Activated CD8-positive, alpha-beta memory T cell treated with anti-CD3 and anti-CD28 coated beads, Interleukin-2, amount 50 U/mL, for 24 hours (primary cell): ENCODE results near the gene BICDL1.

Experiments
- DNase-seq: peaks from one replicate; pipeline ENCODE4 v3.0.0-alpha.2; 2020; ENCODE audit errors: extremely low read depth

BICDL1 gene

DNA sequence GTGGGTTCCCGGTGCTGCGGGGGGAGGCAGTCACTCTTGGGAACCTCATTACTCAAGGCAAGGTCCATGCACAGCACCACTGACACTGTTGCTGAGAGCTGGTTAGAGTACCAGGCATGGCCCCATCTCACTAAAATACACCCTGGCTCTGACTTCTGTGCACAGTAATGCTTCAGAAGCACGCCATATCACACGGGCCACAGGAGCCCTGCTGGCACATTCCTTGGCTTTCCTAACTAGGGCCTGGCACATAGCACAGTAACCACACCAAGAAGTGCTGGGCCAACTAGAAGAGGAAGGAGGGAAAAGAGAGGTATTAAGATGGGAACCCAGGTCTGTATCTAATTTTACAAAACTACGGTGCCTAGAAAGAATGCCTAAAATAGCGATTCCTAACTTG is 141.0 kb downstream of the BICDL1 start:
- no peak for DNase-seq

DNA sequence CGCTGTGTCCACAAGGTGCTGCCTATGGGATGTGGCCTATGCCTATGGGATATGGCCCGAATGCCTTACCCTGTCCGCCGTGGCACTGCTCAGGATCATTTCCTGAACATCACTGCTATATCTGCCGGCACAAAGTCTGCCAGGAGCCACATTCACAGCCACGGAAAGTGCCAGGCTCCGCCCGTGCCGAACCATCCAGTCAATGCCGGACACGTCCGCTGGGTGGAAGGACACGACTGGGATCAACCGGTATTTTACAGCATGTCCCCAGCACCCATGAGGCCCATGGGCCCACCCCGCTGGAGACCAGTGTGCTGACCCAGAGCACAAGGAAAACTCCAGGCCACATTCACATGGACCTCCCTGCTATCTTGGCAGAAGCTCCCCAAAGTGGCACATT is 142.1 kb downstream of the BICDL1 start:
- no peak for DNase-seq

DNA sequence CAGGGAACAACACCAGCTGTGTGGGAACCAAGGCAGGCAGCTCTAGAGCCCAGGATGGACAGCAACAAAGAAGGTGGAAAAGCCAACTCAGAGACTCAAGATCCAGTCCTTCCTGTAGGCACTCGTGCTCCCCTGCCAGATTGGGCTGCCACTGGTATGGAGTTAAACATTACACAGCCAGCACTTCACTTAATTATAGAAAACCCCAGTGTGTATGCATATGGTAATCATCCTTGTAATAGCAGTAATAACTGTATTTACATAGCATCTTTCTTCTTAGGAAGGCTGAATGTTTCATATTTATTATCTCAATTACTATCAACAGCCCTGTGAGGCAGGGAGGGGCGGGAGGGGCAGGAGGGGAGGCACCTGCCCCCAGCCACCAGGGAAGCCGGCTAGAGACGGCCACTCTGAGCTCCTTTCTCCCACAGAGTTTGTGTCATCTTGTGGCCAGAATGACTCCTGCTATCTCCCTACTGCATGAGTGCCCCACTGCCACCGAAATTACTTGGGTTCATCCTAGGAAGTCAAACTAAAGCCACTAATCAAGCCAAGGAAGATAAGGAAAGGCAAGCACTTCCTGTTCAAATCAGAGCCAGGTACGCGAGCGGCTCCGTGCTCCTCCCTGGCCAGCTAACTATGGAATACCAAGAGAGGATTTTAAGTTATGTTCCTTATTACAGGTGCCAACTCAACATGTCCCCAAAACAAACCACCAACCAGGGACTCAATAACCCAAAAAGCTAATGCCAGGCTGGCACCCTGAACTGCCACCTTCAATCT is 143.2 kb downstream of the BICDL1 start:
- no peak for DNase-seq

DNA sequence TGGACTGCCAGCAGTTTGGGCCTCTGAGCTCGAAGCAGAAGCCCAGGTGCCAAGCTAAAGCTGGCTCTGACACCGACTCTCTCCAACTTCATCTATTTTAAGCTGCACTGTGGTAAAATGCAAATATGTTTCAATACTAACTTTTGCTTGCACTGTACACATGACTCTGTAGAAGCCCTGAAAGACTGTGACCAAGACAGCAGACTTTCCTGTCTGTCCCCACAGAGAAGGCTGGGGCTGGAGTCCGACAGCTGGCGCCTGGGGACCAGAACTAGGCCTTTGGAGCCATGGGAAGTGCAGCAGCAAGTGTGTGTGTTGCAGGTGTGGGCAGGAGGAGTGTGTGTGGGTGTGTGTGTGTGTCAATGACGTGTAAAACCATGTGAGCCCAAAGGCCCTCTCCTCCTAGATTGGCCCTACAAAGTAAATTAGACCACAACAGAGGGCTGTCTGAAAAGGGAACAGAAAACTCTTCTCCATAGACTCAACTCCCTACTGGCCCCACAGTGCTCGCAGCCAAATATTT is 143.9 kb downstream of the BICDL1 start:
- DNase-seq, result no peak

DNA sequence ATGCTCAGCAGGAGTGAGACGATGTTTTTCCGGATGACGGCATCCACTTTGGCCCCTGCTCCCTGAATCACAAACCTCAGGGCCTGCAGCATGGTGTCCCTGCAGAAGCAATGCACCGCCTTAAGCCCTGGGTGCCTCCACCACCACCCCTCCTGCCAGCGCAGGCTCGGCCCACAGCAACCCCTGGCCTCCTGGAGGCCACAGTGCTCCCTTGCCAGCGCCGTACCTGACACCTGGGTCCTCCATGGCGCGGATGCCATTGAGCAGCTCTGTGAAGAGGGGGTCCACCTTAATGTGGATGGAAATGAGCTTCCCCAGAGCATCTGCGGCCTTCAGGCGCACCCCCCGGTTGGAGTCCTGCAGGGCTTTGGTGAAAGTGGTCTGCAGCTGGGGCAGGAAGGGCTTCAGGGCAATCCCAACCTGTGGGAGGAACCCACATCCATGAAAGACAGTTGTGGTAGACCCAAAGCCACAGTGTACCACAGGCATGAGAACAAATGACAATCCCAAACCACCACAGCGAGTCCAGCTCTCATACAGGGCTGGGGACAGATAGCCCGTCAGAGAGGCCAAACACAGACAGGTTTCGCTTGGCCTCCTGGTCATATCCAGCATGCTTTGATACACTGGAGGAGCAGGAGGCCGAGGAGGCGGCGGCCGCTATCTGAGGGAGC is 145.4 kb downstream of the BICDL1 start:
- no peak for DNase-seq

DNA sequence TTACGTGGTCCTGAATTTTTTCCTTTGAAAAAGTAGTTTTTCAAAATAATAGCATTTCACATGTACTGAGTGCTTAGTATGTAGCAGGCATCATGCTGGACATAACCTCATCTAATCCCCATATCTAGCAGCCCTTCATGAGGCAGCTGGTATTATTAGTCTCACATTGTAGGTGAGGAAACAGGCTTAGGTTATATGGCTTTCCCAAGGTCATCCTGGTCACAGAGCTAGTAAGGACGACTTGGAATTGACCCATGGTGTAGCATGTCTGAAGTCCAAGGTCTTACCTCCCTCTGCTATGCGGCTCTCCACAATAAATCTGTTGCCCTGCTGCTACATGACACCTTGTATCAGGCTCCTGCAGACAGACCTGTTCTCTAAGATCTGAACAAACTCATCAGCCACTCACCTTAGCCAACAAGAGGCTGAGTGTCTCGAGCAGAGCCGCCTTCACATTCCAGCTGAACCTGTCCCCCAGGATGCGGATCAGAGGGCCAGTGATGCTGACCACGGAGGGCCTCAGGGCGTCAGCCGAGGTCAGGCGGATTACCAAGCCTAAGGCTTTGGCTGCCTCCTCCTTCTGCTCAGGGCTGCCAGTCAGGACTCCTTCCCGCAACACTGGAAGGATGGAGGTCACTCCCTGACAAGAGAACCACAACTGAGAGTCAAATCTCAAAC is 147.2 kb downstream of the BICDL1 start:
- no peak for DNase-seq

DNA sequence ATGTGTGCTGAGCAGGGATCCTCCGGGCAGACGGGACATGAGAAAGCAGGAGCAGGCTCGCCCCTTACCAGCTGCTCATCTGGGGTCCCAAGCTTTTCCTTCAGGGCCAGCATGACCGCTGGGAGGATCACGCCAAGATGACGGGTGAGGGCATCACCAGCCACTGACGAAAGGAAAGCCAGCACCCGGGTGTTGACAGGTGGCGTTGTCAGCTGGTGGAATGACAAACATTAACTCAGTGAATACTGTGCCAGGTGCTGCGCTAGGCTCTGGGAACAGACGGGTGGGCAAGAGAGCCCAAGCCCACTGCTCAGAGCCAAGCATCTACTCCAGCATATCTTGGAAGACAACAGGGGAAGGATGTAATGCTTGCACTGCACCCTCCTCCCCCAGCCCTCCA is 148.8 kb downstream of the BICDL1 start:
- DNase-seq, result no peak

DNA sequence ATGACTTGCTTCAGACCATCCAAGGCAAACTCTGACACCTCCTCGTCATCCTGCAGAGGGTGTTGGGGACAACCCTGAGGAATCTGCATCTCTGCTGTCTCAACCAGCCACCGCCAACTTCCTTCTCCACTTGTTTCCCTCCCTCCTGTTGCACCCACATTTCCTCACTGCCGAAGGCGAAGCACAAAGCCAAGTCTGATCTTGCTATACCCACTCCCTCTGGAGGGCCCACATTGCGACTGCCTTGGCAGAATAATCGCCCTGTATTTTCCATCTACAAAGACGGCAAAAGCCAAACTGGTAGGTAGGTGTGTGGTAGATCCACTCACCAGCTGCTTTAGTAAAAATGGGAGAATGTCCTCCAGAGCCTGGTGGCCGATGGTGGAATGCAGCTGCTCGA is 149.3 kb downstream of the BICDL1 start:
- no peak for DNase-seq

DNA sequence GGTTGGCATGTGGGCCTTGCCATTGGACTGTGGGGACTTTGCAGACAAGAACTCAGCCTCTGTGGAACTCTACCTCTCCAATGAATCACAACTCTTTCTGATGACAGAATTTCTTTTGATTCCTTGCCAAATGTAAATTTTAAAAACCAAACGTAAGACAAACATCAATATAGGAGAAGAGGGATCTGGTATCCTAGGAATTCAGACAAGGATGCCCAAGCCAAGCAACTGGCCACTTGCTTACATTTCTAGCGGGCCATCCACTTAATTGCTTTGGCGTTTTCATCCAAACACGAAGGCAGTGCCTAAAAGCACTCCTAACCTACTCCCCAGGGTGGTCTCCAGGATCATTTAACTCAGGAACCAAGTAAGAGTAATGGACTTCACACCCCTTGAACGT is 150.9 kb downstream of the BICDL1 start:
- DNase-seq, result no peak

DNA sequence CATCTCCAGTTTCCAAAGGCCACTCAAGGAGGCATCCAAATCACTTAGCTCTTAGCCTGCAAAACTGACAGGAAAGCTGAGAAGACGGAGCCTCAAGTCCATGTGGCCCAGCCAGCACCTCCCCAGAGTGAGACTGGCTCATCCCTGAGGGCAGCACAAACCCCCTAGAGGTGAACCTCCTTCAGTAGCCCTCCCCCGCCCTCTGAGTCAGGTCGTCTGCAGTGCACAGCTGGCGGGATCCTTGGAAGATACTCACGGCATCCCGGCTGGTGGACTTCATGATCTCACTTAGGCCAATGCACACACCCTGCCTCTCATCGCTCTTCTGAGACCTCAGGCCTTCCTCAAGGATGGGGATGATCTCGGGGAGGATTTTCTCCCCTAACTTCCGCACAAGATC is 151.6 kb downstream of the BICDL1 start:
- DNase-seq, result no peak

DNA sequence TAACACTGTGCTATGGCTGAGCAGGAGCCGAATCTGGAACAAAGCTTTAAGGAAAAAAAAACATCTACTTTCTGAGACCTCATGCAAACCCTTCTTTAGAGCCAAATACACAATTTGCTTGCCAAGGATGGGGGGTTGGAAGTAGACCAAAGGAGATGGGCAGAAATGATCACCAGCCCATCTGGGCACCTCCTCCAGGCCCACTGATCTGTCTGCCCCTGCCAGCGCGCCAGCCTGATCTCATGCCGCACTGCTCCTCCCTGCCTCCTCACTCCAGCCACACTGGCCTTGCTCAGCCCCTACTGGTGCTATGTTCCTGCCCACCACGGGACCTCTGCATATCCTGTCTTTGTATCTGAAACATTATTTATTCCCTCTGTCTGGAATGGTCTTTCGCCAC is 152.3 kb downstream of the BICDL1 start:
- no peak for DNase-seq

DNA sequence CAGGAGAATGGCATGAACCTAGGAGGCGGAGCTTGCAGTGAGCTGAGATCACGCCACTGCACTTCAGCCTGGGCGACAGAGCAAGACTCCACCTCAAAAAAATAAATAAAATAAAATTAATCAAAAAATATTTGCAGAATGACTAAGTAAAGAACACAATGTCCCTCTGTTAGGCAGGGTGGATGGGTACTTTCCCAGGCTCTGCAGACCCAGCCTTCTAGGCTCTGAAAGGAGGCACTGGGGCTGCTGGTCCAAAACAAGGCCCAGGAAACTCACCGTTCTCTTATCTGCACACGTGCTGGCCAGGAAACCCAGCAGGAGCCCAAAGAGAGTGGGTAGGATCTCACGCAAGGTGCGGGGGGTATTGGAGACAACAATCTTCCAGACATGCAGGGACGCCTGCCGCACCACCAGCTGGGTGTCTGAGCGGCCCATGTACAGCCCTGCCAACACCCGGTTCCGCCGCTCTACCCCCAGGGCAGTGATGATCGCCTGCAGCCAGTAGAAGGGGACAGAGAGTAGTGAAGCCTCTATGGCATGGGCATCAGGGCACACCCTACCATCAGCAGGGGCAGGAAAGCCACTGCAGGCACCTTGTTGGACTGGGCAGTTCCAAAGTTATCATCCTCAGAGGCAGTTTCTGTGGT is 153.3 kb downstream of the BICDL1 start:
- DNase-seq, result no peak
